Nephron (organoid): ENCODE results near the gene PTF1A.
"Not testable (repeated sequence)": the region's sequence is repeated elsewhere in the genome, so short reads cannot be mapped to it uniquely, and the experiment has no call there.

Experiments used
- H3K27ac Mint-ChIP-seq, 3 experiments: 2 replicates each; pipeline ENCODE4 v1.8.0; 2020; ENCODE audit warnings: mixed read lengths in 3 of 3, mild to moderate bottlenecking in 2 of 3, moderate library complexity in 1 of 3
- H3K27me3 Mint-ChIP-seq: 2 replicates; pipeline ENCODE4 v1.8.0; 2021; ENCODE audit warnings: low read depth, mild to moderate bottlenecking, moderate library complexity, mixed read lengths
- H3K36me3 Mint-ChIP-seq: 2 replicates; pipeline ENCODE4 v1.8.0; 2020; ENCODE audit warnings: low read depth, mixed read lengths
- H3K4me1 Mint-ChIP-seq: 2 replicates; pipeline ENCODE4 v1.8.0; 2020; ENCODE audit warnings: mixed read lengths
- H3K4me3 Mint-ChIP-seq, 3 experiments: 2 replicates each; pipeline ENCODE4 v1.8.0; 2020; ENCODE audit warnings: mild to moderate bottlenecking in 3 of 3, mixed read lengths in 3 of 3, moderate library complexity in 2 of 3
- H3K9me3 Mint-ChIP-seq: 2 replicates; pipeline ENCODE4 v1.8.0; 2020; ENCODE audit warnings: mixed read lengths
- CTCF ChIP-seq, 3 experiments: fragments of 200-600 bp; sonication (generic); IDR thresholded peaks; one replicate each; pipeline ENCODE4 v1.5.0; 2021; ENCODE audit warnings: antibody characterized with exemption in 3 of 3; ENCODE audit not compliant: unreplicated experiment in 3 of 3

PTF1A gene

GRCh38 chr10:23230582-23230981 lies 38.5 kb downstream of the PTF1A start:
- Mint-ChIP-seq H3K9me3 (peaks cover 5% of the 10 kb centered on the region), H3K4me3 (no peak overlapping the region), H3K4me1 (no peaks in the 10 kb centered on the region), H3K27me3 (peaks cover 35% of the 10 kb centered on the region), H3K27ac (no peak overlapping the region), H3K36me3 (no peaks in the 10 kb centered on the region)
- TF ChIP-seq CTCF (IDR thresholded peaks at IDR 0.05; ENCODE audit: unreplicated experiment in 3 of 3): no peak

- peaks cover 17% of the 10 kb centered on the region for H3K9me3 Mint-ChIP-seq
Observed at GRCh38 chr10:23238015-23238414, 45.9 kb downstream of the PTF1A start.

DNA sequence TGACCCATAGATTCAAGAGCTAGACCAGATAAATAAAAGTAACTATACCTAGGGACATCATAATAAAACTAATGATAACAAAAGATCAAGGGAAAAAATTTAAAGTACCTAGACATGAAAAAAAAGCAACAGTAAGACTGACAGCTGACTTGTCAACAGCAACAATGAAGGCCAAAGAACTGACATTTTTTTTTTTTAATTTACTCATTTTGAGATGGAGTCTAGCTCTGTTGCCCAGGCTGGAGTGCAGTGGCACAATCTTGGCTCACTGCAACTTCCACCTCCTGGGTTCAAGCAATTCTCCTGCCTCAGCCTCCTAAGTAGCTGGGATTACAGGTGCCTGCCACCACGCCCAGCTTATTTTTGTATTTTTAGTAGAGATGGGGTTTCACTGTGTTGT lies 49.7 kb downstream of the PTF1A start:
- H3K27me3 Mint-ChIP-seq, H3K4me3 Mint-ChIP-seq, H3K36me3 Mint-ChIP-seq, H3K27ac Mint-ChIP-seq, H3K4me1 Mint-ChIP-seq: not testable (repeated sequence)
- H3K9me3 Mint-ChIP-seq: peaks cover 22% of the 10 kb centered on the region

More at GRCh38 chr10:23238015-23238414, 45.9 kb downstream of the PTF1A start:
- H3K4me3 Mint-ChIP-seq: no peak overlapping the region
- TF ChIP-seq CTCF (IDR thresholded peaks at IDR 0.05; ENCODE audit: unreplicated experiment in 3 of 3): no peak
- H3K27me3 Mint-ChIP-seq: peaks cover 6% of the 10 kb centered on the region
- H3K36me3 Mint-ChIP-seq: no peaks in the 10 kb centered on the region
- H3K27ac Mint-ChIP-seq: no peak overlapping the region
- no peaks in the 10 kb centered on the region for H3K4me1 Mint-ChIP-seq
